Gastrocnemius medialis (tissue), 4 donors: ENCODE data around the gene EHD4. TPM values are rescaled to one million over a fixed set of nuclear protein-coding genes. Genes with fewer than 3 reads are reported as not detected.
A peak's percentile ranks its signal among the peaks of the same experiment; 100 is the strongest.

Experiments used
- ATAC-seq, 2 donors: fragments of 150-250 bp; one replicate each; pipeline ENCODE4 v1.9.1; 2016
- DNase-seq, 2 donors: peaks; one replicate each; pipeline ENCODE4 v3.0.0-alpha.2; 2019
- H3K27ac ChIP-seq, 4 donors: fragments of 200-600 bp; sonication (generic); 1 replicate in 1 of 4; 2 replicates in 3 of 4; pipeline ENCODE4 v1.5.1; 2016 to 2018; ENCODE audit warnings: mild to moderate bottlenecking in 2 of 4, moderate library complexity in 1 of 4
- H3K27me3 ChIP-seq, 3 donors: fragments of 200-600 bp; sonication (generic) in 2 of 3; 1 replicate in 1 of 3; 2 replicates in 2 of 3; pipeline versions ENCODE4 v1.5.1 to v1.6.0; 2016 to 2019; ENCODE audit warnings: mild to moderate bottlenecking in 1 of 3, moderate library complexity in 1 of 3
- H3K36me3 ChIP-seq, 2 donors: fragments of 200-600 bp; sonication (generic) in 1 of 2; one replicate each; pipeline ENCODE4 v1.5.1; 2017 to 2018
- H3K4me1 ChIP-seq, 2 donors: fragments of 200-600 bp; sonication (generic) in 1 of 2; one replicate each; pipeline ENCODE4 v1.5.1; 2016 to 2017; ENCODE audit warnings: mild to moderate bottlenecking in 2 of 2
- H3K4me3 ChIP-seq, 4 donors: fragments of 200-600 bp; sonication (generic) in 3 of 4; 1 replicate in 1 of 4; 2 replicates in 3 of 4; pipeline ENCODE4 v1.5.1; 2016 to 2019; ENCODE audit warnings: mild to moderate bottlenecking in 2 of 4
- H3K9me3 ChIP-seq, 3 donors: fragments of 200-600 bp; sonication (generic) in 2 of 3; 1 replicate in 1 of 3; 2 replicates in 2 of 3; pipeline ENCODE4 v1.5.1; 2016 to 2019
- CTCF ChIP-seq, 5 experiments: fragments of 450-650 bp in 3 of 5; fragments of 200-600 bp in 2 of 5; sonication (generic) in 2 of 5; IDR thresholded peaks in 4 of 5; conservative IDR thresholded peaks in 1 of 5; 1 replicate in 4 of 5; 2 replicates in 1 of 5; pipeline ENCODE4 v1.5.1; 2016 to 2019; ENCODE audit warnings: antibody characterized with exemption in 5 of 5, mild to moderate bottlenecking in 3 of 5, moderate library complexity in 3 of 5
- POLR2A ChIP-seq, 2 donors: fragments of 450-650 bp; IDR thresholded peaks; one replicate each; pipeline ENCODE4 v1.6.1; 2017; ENCODE audit warnings: antibody characterized with exemption in 2 of 2, mild to moderate bottlenecking in 2 of 2, moderate library complexity in 2 of 2
- in situ Hi-C, 4 donors: fragments of 200-750 bp; cut with MboI; loops; one replicate each; pipeline versions ENCODE4 v1.15.0 to v1.8.0; 2017; ENCODE audit warnings: low sequenced_read_pairs in 4 of 4
- intact Hi-C: fragments of 100-400 bp; cut with DNase I; formaldehyde crosslinking; loops from one replicate; pipeline ENCODE4 v1.15.1; 2023; ENCODE audit warnings: low total_unique reads
- total RNA-seq, 4 donors: library from RNA; depleted of rRNA; stranded (reverse); fragments of >200 nt; gene quantifications; one replicate each; pipeline versions ENCODE4 v1.1.0 to v1.2.3, GENCODE V29; 2016

The EHD4 gene
- total RNA-seq: 1 to 10 TPM; 3.8 to 7.1 (median 4.3) TPM

GRCh38 chr15:41972253-41973242 is at the start of gene EHD4:
TSS of gene EHD4 (minus strand) at chr15:41972557. CDS start at chr15:41972494, 63 bp downstream.
- in situ Hi-C loops (loop anchor here in 1 of 4 donors (5.0 kb wide), 1 partner anchor 55 kb away; no protein-coding TSS in a partner anchor), intact Hi-C loops (loop anchor here (1.0 to 5.0 kb wide), 3 partner anchors 55 to 198 kb away; partner anchors contain the start of gene MAPKBP1)
- TF ChIP-seq POLR2A (IDR thresholded peaks at IDR 0.05) (peak; percentile 79 to 82), CTCF (IDR thresholded peaks at IDR 0.05 in 4 of 5, conservative IDR thresholded peaks at IDR 0.05 in 1 of 5) (peak in 3 of 5 experiments; percentile 42 to 56 (median 46))
- peak; percentile 96 to 97 for DNase-seq
- no peaks in the 10 kb centered on the region for H3K9me3 ChIP-seq
- H3K27me3 ChIP-seq: no peaks in the 10 kb centered on the region
- H3K4me3 ChIP-seq: peak within 1 kb of the TSS; percentile 62 to 89 (median 82)
- no peaks in the 10 kb centered on the region for H3K36me3 ChIP-seq
- H3K27ac ChIP-seq: peak within 1 kb of the TSS; percentile 66 to 83 (median 78)
- H3K4me1 ChIP-seq: peaks cover 10 to 36% of the 10 kb centered on the region in 2 donors
- ATAC-seq: peak; percentile 93 to 95

GRCh38 chr15:42021593-42021992 is 49.2 kb upstream of the EHD4 start:
- DNase-seq (no peak), ATAC-seq (no peak)
- Histone ChIP-seq H3K36me3 (no peaks in the 10 kb centered on the region), H3K9me3 (no peaks in the 10 kb centered on the region), H3K4me1 (peaks cover 36 to 44% of the 10 kb centered on the region in 2 donors), H3K27ac (no peak overlapping the region), H3K27me3 (no peaks in the 10 kb centered on the region), H3K4me3 (no peak overlapping the region)
- TF ChIP-seq CTCF (IDR thresholded peaks at IDR 0.05 in 4 of 5, conservative IDR thresholded peaks at IDR 0.05 in 1 of 5): no peak
- no peak for TF ChIP-seq POLR2A (IDR thresholded peaks at IDR 0.05)
- in situ Hi-C loops (no loop called here), intact Hi-C loops (no loop called here)

- H3K9me3 ChIP-seq: no peaks in the 10 kb centered on the region
- H3K4me3 ChIP-seq: no peak within 1 kb of the TSS
- H3K4me1 ChIP-seq: peaks cover 36 to 40% of the 10 kb centered on the region in 2 donors
- intact Hi-C loops: no loop called here
- H3K27me3 ChIP-seq: no peaks in the 10 kb centered on the region
- DNase-seq (no peak), ATAC-seq (no peak)
- in situ Hi-C loops: no loop called here
- no peaks in the 10 kb centered on the region for H3K36me3 ChIP-seq
- H3K27ac ChIP-seq: no peak within 1 kb of the TSS
- TF ChIP-seq POLR2A (IDR thresholded peaks at IDR 0.05) (no peak), CTCF (IDR thresholded peaks at IDR 0.05 in 4 of 5, conservative IDR thresholded peaks at IDR 0.05 in 1 of 5) (no peak)
Observed at GRCh38 chr15:42020713-42021273, 48.4 kb upstream of the EHD4 start, which contains the start of gene PLA2G4E. TSS of gene PLA2G4E (minus strand) at chr15:42021042. CDS start at chr15:42021030, 12 bp downstream.

GRCh38 chr15:42018306-42019224 is 46.2 kb upstream of the EHD4 start:
- peak; percentile 36 to 72 for DNase-seq

More at GRCh38 chr15:42018306-42019224, 46.2 kb upstream of the EHD4 start:
- H3K4me1 ChIP-seq: peaks cover 22 to 27% of the 10 kb centered on the region in 2 donors
- intact Hi-C loops (no loop called here), in situ Hi-C loops (no loop called here)
- H3K27me3 ChIP-seq: no peaks in the 10 kb centered on the region
- no peak for TF ChIP-seq POLR2A (IDR thresholded peaks at IDR 0.05)
- TF ChIP-seq CTCF (IDR thresholded peaks at IDR 0.05 in 4 of 5, conservative IDR thresholded peaks at IDR 0.05 in 1 of 5): no peak
- H3K4me3 ChIP-seq: no peak overlapping the region
- peak; percentile 78 to 94 for ATAC-seq
- H3K36me3 ChIP-seq: no peaks in the 10 kb centered on the region
- no peaks in the 10 kb centered on the region for H3K9me3 ChIP-seq
- peak overlapping the region in 3 of 4 donors; percentile 62 to 74 (median 65) for H3K27ac ChIP-seq
